ENCODE results near the gene GNB1.

- TF ChIP-seq, protein P1, sequence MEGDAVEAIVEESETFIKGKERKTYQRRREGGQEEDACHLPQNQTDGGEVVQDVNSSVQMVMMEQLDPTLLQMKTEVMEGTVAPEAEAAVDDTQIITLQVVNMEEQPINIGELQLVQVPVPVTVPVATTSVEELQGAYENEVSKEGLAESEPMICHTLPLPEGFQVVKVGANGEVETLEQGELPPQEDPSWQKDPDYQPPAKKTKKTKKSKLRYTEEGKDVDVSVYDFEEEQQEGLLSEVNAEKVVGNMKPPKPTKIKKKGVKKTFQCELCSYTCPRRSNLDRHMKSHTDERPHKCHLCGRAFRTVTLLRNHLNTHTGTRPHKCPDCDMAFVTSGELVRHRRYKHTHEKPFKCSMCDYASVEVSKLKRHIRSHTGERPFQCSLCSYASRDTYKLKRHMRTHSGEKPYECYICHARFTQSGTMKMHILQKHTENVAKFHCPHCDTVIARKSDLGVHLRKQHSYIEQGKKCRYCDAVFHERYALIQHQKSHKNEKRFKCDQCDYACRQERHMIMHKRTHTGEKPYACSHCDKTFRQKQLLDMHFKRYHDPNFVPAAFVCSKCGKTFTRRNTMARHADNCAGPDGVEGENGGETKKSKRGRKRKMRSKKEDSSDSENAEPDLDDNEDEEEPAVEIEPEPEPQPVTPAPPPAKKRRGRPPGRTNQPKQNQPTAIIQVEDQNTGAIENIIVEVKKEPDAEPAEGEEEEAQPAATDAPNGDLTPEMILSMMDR (conservative IDR thresholded peaks at IDR 0.05 in 1 of 2, IDR thresholded peaks at IDR 0.05 in 1 of 2; ENCODE audit: extremely low read depth in 1 of 2, insufficient read depth in 1 of 2, low read depth in 1 of 2, low read length in 2 of 2): no peak
- no peak for TF ChIP-seq EZH2 (IDR thresholded peaks at IDR 0.05; ENCODE audit: borderline replicate concordance, low read length)
These were observed 38.1 kb downstream of the GNB1 start for GRCh38 chr1:1852619-1853414.

All from mammary epithelial cell (primary cell).